ENCODE results near the gene RIMBP2. TPM values are rescaled to one million over a fixed set of nuclear protein-coding genes. Genes with fewer than 3 reads are reported as not detected.

Gene RIMBP2
- total and polyA plus RNA-seq, 9 of the 15 experiments (the other 6 are each of a cell fraction or from before 2014, with no cell fraction given), result not detected

- no peak for ATAC-seq
- WGBS (ENCODE audit: insufficient coverage, low coverage, missing lambda C conversion rate), result 0% methylated on average over 3 of the region's 3 CpGs
- peaks cover 8 to 52% of the 10 kb centered on the region in 2 experiments; a peak in 3 of 5 replicates for H3K27me3 ChIP-seq (ENCODE audit: control insufficient read depth in 2 of 2, insufficient read depth in 2 of 2, low read length in 2 of 2)
- intact Hi-C loops (cut with micrococcal nuclease) (no loop called here), in situ Hi-C loops (cut with MboI) (no loop called here)
- no peaks in the 10 kb centered on the region for H3K36me3 ChIP-seq (ENCODE audit: control insufficient read depth, insufficient read depth, low read length)
- CTCF ChIA-PET (ENCODE audit: low intra/inter-chr PET ratio), result no interaction called here
- H2AFZ ChIP-seq (ENCODE audit: low read depth, low read length), result no peak overlapping the region
- no peak for DNase-seq (ENCODE audit: extremely low read depth in 1 of 4, low spot score in 3 of 4)
- FAIRE-seq, result no peak
- H4K20me1 ChIP-seq (replicated peaks; ENCODE audit: control insufficient read depth, insufficient read depth, low read length), result no peaks in the 10 kb centered on the region
- H3K79me2 ChIP-seq (ENCODE audit: control insufficient read depth, insufficient read depth, low read length), result no peaks in the 10 kb centered on the region
- no peak overlapping the region for H3K27ac ChIP-seq (ENCODE audit: extremely low read depth, low read depth, low read length)
- no TSS peak for BruUV-seq (replicated peaks)
- no peak for TF ChIP-seq ZNF584 (CRISPR knock-in tag; IDR thresholded peaks at IDR 0.05; ENCODE audit: low read depth)
- TF ChIP-seq HMG20A (CRISPR knock-in tag; conservative IDR thresholded peaks at IDR 0.05), result no peak
- no peak for TF ChIP-seq SMC3 (conservative IDR thresholded peaks at IDR 0.05; ENCODE audit: insufficient read depth, low read depth, low read length)
- TF ChIP-seq ZNF561 (CRISPR knock-in tag; conservative IDR thresholded peaks at IDR 0.05), result no peak
- TF ChIP-seq MCM2 (IDR thresholded peaks at IDR 0.05; ENCODE audit: low read depth), result no peak
- TF ChIP-seq KLF10 (CRISPR knock-in tag; IDR thresholded peaks at IDR 0.05), result no peak
- no peak for TF ChIP-seq AFF4 (CRISPR knock-in tag; IDR thresholded peaks at IDR 0.05)
- no peak for TF ChIP-seq ZNF830 (CRISPR knock-in tag; IDR thresholded peaks at IDR 0.05)
- no peak for TF ChIP-seq HDAC8 (tag; IDR thresholded peaks at IDR 0.05)
- no peak for TF ChIP-seq CEBPZ (IDR thresholded peaks at IDR 0.05; ENCODE audit: borderline replicate concordance, low read depth, low read length)
- TF ChIP-seq ZNF586 (CRISPR knock-in tag; conservative IDR thresholded peaks at IDR 0.05), result no peak
- no peaks in the 10 kb centered on the region for H3K9me1 ChIP-seq (ENCODE audit: control insufficient read depth, insufficient read depth, low read length)
- no peak overlapping the region for H3K9ac ChIP-seq (ENCODE audit: insufficient read depth in 1 of 2, low read depth in 2 of 2, low read length in 2 of 2)
- no peaks in the 10 kb centered on the region for H3K9me3 ChIP-seq (replicated peaks; ENCODE audit: control insufficient read depth, insufficient read depth, low read depth, low read length)
- no peaks in the 10 kb centered on the region; a peak in 1 of 5 replicates for H3K4me1 ChIP-seq (replicated peaks in 1 of 2; ENCODE audit: control insufficient read depth in 2 of 2, insufficient read depth in 2 of 2, low read length in 2 of 2)
- H3K4me3 ChIP-seq, result no peak overlapping the region
- POLR2A ChIA-PET, result no interaction called here
- no peak overlapping the region for H3K4me2 ChIP-seq (ENCODE audit: insufficient read depth, low read length)
These were observed 50.3 kb downstream of the RIMBP2 start for GRCh38 chr12:130665753-130666152.

Data from K562 (cell line).